HepG2 (cell line): ENCODE data around the gene MOAP1. TPM values are rescaled to one million over a fixed set of nuclear protein-coding genes. Genes with fewer than 3 reads are reported as not detected.

Experiments used
- AHDC1 ChIP-seq: sonication (generic); formaldehyde crosslinking; IDR thresholded peaks from 2 replicates; pipeline ENCODE4 v1.5.1; 2020; ENCODE audit warnings: mild to moderate bottlenecking, missing genetic modification reagents, borderline replicate concordance
- FOXK1 ChIP-seq: sonication (generic); formaldehyde crosslinking; IDR thresholded peaks from 2 replicates; pipeline ENCODE4 v1.4.0; 2020; ENCODE audit warnings: low read depth, missing genetic modification reagents, borderline replicate concordance
- GATAD2A ChIP-seq: IDR thresholded peaks from 2 replicates; pipeline ENCODE4 v1.6.1; 2016
- MIER3 ChIP-seq: IDR thresholded peaks from 2 replicates; pipeline ENCODE4 v1.6.1; 2016; ENCODE audit warnings: missing compliant biosample characterization, borderline replicate concordance
- MYPOP ChIP-seq: sonication (generic); formaldehyde crosslinking; IDR thresholded peaks from 2 replicates; pipeline ENCODE4 v1.8.1; 2023; ENCODE audit warnings: mild to moderate bottlenecking, moderate library complexity, missing genetic modification reagents
- POGZ ChIP-seq: sonication (generic); formaldehyde crosslinking; IDR thresholded peaks from 2 replicates; pipeline ENCODE4 v1.4.0; 2020; ENCODE audit warnings: mild to moderate bottlenecking, missing genetic modification reagents
- RXRB ChIP-seq: IDR thresholded peaks from 2 replicates; pipeline ENCODE4 v1.6.1; 2016; ENCODE audit warnings: borderline replicate concordance, missing genetic modification reagents, missing compliant biosample characterization
- SETDB1 ChIP-seq: sonication (generic); formaldehyde crosslinking; IDR thresholded peaks from 2 replicates; pipeline ENCODE4 v1.5.1; 2020; ENCODE audit warnings: missing genetic modification reagents, mild to moderate bottlenecking, borderline replicate concordance
- TP53 ChIP-seq: sonication (generic); formaldehyde crosslinking; conservative IDR thresholded peaks from 2 replicates; pipeline ENCODE4 v1.4.0; 2020; ENCODE audit warnings: missing genetic modification reagents
- ZMYM2 ChIP-seq: sonication (generic); formaldehyde crosslinking; IDR thresholded peaks from 2 replicates; pipeline ENCODE4 v1.8.0; 2022; ENCODE audit warnings: mild to moderate bottlenecking, missing genetic modification reagents
- polyA plus RNA-seq, 8 experiments: library from polyadenylated mRNA; depleted of rRNA in 3 of 8; stranded (reverse) in 7 of 8; unstranded in 1 of 8; fragments of >200 nt; fragmentation: Illumina TruSeq in 4 of 8; extraction: Trizol in 4 of 8; gene quantifications; 2 replicates each; pipeline versions ENCODE4 v1.2.1 to v1.2.3, GENCODE V29; 2011 to 2016; ENCODE audit warnings: low read depth in 4 of 8, missing spikeins in 1 of 8, mixed read lengths in 1 of 8; ENCODE audit not compliant: insufficient read depth in 1 of 8
- total RNA-seq, 5 experiments: library from RNA; depleted of rRNA; stranded (reverse); fragments of >200 nt; fragmentation: Illumina TruSeq; extraction: Trizol; gene quantifications; 2 replicates each; pipeline ENCODE4 v1.2.3, GENCODE V29; 2016; ENCODE audit warnings: low read depth in 1 of 5

Gene MOAP1
- total and polyA plus RNA-seq, 2 of the 13 experiments (the other 11 are each of a cell fraction or from before 2014, with no cell fraction given): 14.6 to 47.0 TPM

GRCh38 chr14:93142854-93143652 is 41.6 kb downstream of the MOAP1 start (continued):
- TF ChIP-seq TP53 (no peak), MIER3 (CRISPR knock-in tag) (0 out of 2 replicates have a peak, but pooled peaks have one; percentile 32), SETDB1 (CRISPR knock-in tag) (no peak), GATAD2A (CRISPR knock-in tag) (peak; percentile 36; the same call in 1 of the 2 replicates), ZMYM2 (CRISPR knock-in tag) (0 out of 2 replicates have a peak, but pooled peaks have one; percentile 50), POGZ (CRISPR knock-in tag) (peak; percentile 64), MYPOP (CRISPR knock-in tag) (no peak), RXRB (CRISPR knock-in tag) (peak; percentile 37; the same call in 1 of the 2 replicates), FOXK1 (CRISPR knock-in tag) (no peak), AHDC1 (CRISPR knock-in tag) (0 out of 2 replicates have a peak, but pooled peaks have one; percentile 44)
